ENCODE measurements around the gene IGF1R. TPM values are rescaled to one million over a fixed set of nuclear protein-coding genes. Genes with fewer than 3 reads are reported as not detected.
"Not testable (repeated sequence)": the region's sequence is repeated elsewhere in the genome, so short reads cannot be mapped to it uniquely, and the experiment has no call there.

Gene IGF1R
- 8.5 and 8.8 TPM in 2 replicates for total RNA-seq (2014; rRNA removed)
- 19.5 TPM for polyA plus RNA-seq (2012)

GRCh38 chr15:98647774-98648653, at the start of gene IGF1R:
Gene IGF1R (plus strand): TSS chr15:98648539. CDS start chr15:98649582, 1,043 bp downstream.
- peak; percentile 88 for DNase-seq (ENCODE audit: low read depth)

DNA sequence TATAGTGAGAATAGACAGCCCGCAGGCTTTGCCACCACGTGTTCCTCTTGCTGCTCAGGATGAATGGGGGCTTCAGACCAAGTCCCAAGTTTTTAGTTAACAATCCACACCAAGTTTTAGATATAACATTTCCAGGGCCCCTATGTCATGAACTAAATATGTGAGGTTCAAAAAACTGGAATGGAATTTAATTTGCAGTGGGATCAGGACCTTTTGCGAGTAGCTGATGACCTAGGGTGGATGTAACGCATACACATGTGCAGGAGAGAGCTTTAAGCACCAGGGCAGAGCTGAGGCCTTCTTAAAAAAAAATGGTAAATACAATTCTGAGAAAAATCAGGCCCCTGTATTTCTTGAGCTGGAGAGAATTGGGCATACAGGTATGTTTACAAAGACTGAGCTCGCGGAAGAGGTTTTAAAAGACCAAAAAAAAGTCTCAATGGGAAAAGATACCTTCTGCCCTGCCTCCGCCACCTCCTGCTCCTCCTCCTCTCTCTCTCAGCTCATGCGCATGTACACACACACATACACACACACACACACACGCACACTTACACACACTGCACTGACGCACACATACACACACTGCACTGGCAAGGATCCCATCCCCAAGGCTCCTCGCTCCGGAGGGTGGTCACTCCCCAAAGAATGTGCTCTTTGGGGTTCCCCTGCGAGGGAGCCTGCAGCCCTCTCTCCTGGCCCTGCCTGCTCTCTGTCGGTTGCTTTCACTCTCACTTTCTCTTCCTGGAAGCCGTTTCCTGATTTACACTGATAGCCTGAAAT, 48.2 kb upstream of the IGF1R start:
- DNase-seq (ENCODE audit: low read depth): no peak

GRCh38 chr15:98604983-98605382, 43.4 kb upstream of the IGF1R start:
- DNase-seq (ENCODE audit: low read depth): no peak

GRCh38 chr15:98609144-98609852, 39.0 kb upstream of the IGF1R start:
- DNase-seq (ENCODE audit: low read depth): peak; percentile 71

DNA sequence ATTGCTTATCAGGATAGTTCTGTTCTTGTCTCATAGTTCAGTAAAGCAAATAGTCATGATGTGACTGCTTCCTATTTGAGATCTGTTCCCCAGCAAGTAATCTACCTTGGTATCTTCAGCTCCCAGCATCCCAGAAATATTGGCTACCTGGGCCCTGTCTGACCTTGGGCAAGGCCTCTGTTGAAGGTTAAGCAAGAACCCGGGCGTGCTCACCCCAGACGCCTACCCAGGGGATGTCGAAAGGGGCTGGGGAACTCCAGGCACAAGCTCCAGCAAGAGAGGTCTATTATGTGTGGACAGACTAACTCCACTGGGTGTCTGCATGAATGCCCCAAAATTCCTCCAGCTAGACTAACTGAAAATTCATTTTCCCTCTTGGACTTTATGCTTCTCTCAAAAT, 37.3 kb upstream of the IGF1R start:
- no peak for DNase-seq (ENCODE audit: low read depth)

DNA sequence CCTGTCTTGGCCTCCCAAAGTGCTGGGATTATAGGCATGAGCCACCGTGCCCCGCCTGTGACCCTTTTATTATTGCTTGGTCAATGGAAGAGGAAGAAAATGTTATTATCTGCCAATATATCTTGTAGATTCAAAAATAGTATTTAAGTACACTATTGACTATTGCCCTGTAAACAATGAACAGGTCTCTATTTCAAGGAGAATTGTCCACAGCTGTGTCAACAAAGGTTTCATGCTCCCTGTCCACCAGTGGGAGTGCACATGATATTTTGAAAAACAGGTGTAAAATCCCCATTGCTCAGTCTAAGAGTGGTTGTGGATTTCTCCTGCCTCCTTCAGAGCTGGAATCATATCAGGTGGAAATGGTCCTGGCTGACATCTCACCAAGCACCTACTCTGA, 36.5 kb upstream of the IGF1R start:
- DNase-seq (ENCODE audit: low read depth): no peak

GRCh38 chr15:98612490-98613110, 35.7 kb upstream of the IGF1R start:
- no peak for DNase-seq (ENCODE audit: low read depth)

GRCh38 chr15:98614681-98615080, 33.7 kb upstream of the IGF1R start:
- DNase-seq (ENCODE audit: low read depth): no peak

DNA sequence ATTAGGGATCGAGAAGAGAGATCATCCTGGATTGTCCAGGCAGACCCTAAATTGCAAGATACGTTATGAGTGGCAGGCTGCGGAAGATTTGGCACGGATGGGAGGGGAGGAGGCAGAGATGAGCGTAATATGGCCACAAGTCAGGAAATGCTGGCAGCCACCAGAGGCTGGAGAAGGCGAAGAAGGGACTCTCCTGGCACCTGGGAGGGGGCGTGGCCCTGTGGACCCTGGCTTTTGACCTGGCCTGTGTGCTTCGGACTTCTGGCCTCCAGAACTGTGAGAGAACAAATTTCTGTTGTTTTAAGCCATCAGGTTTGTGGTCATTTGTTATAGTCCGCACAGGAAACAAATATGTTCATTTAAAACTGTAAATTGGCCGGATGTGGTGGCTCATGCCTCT, 31.9 kb upstream of the IGF1R start:
- no peak for DNase-seq (ENCODE audit: low read depth)

- no peak for DNase-seq (ENCODE audit: low read depth)
These were observed 30.9 kb upstream of the IGF1R start for GRCh38 chr15:98617328-98617980.

GRCh38 chr15:98618576-98618975, 29.8 kb upstream of the IGF1R start:
- not testable (repeated sequence) for DNase-seq (ENCODE audit: low read depth)

DNA sequence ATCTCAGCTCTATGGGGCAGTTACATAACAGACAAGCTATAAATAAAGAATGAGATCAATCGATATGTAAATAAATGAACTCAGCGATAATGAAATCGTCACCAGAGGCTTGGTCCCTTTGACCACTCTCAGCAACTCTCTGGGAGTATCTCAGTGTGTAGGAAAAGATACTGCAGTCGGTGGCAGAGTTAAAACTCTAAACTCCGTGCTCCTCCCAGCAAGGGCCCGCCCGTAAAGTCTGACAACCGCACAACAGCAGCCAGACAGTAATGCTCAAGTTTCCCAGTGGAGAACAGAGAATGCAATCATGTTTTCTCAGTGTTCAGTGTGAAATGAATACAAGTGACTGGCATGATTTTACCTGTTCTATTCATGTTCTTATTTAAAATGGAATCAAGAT, 28.3 kb upstream of the IGF1R start:
- DNase-seq (ENCODE audit: low read depth): no peak

GRCh38 chr15:98621021-98621420, 27.3 kb upstream of the IGF1R start:
- no peak for DNase-seq (ENCODE audit: low read depth)

GRCh38 chr15:98625614-98626013, 22.7 kb upstream of the IGF1R start:
- no peak for DNase-seq (ENCODE audit: low read depth)

GRCh38 chr15:98626153-98626552, 22.2 kb upstream of the IGF1R start:
- no peak for DNase-seq (ENCODE audit: low read depth)

DNA sequence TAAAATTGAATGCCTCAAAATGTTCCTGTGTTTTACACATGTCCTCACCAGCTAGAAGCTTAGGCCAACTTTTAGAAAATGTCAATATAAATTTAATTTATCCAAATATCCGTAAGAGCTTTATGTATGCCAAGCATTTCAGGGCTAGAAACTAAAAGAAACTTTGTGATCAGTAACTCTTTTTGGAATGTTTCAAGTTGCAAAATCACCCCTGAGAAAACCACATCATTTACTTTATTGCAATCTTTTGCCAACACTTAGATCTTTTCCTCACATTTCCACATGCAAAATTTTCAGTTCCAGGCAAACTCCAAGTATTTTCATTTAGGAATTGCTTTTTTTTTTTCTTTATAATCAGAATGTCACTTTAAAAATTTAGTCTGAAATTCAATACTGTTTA, 20.1 kb upstream of the IGF1R start:
- DNase-seq (ENCODE audit: low read depth): no peak

DNA sequence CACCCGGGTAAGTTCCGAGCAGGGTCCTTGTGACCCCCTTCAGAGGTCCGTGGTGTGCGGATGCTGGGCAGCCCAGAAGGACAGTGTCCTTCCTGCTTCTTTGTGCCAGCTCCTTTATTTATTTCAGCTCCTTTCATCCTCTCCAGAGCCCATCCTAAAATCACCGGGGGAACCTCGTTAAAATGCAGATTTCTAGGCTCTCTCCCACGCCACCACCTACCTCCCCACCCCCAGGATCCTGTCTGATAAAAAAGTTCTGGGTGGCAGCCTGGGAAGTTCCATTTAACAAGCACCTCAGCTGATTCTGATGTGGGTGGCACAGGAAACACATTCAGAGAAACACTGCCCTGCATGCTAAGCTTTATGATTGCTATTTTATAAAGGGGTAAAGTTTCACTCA, 12.5 kb upstream of the IGF1R start:
- no peak for DNase-seq (ENCODE audit: low read depth)

- no peak for DNase-seq (ENCODE audit: low read depth)
These were observed 5.2 kb upstream of the IGF1R start for GRCh38 chr15:98643115-98643514.

DNA sequence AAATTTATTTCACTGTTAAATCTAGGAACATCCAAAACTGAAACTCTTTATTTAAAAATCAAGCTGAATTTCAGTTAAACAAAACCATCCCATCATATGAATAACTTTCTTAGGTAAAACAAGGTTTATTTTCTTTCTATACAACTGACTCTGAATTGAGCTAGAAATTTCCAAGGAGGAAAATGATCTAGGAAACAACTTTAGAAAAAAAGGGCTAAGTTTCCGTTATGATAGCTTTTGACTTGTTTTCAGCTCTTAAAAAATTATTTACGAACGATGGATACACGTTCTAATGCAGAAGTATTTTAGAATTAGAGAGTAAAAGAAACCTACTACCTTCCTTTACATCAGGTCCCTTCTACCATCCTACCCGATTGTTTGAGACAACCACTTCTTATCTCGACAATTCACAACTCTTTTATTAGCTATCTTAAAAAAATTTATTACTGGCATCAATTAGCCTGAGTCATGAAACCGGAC, 1.8 kb upstream of the IGF1R start:
- no peak for DNase-seq (ENCODE audit: low read depth)

GRCh38 chr15:98647026-98647773, 1.1 kb upstream of the IGF1R start:
- peak; percentile 55 for DNase-seq (ENCODE audit: low read depth)

Measured in LHCN-M2 (cell line).